HG02840 (cell line): ENCODE results near the gene JAZF1.

ENCODE experiments used
- ATAC-seq: cut with Tn5 transposase; IDR thresholded peaks from one replicate; pipeline ENCODE4 v1.9.1; 2021; ENCODE audit warnings: mild to moderate bottlenecking, moderate library complexity, moderate number of reproducible peaks; ENCODE audit not compliant: unreplicated experiment, low FRiP score

Gene JAZF1

GRCh38 chr7:28083164-28083997 lies 97.2 kb downstream of the JAZF1 start:
- ATAC-seq = no peak

- no peak for ATAC-seq
These were observed 98.5 kb downstream of the JAZF1 start for GRCh38 chr7:28082071-28082470.

GRCh38 chr7:28081016-28081415 lies 99.6 kb downstream of the JAZF1 start:
- ATAC-seq = no peak

GRCh38 chr7:28078036-28078901 lies 102.3 kb downstream of the JAZF1 start:
- no peak for ATAC-seq

- no peak for ATAC-seq
These were observed 103.0 kb downstream of the JAZF1 start for GRCh38 chr7:28077616-28078015.

- ATAC-seq = no peak
These were observed 104.0 kb downstream of the JAZF1 start for GRCh38 chr7:28076423-28077200.

- ATAC-seq = no peak
These were observed 104.8 kb downstream of the JAZF1 start for GRCh38 chr7:28075674-28076358.

GRCh38 chr7:28072876-28073514 lies 107.6 kb downstream of the JAZF1 start:
- ATAC-seq = no peak

- ATAC-seq = no peak
These were observed 109.0 kb downstream of the JAZF1 start for GRCh38 chr7:28071570-28071969.

- no peak for ATAC-seq
These were observed 110.1 kb downstream of the JAZF1 start for GRCh38 chr7:28070297-28071055.

GRCh38 chr7:28069807-28070206 lies 110.8 kb downstream of the JAZF1 start:
- no peak for ATAC-seq

- no peak for ATAC-seq
These were observed 111.2 kb downstream of the JAZF1 start for GRCh38 chr7:28069388-28069787.

GRCh38 chr7:28068811-28069216 lies 111.8 kb downstream of the JAZF1 start:
- no peak for ATAC-seq

GRCh38 chr7:28067171-28067570 lies 113.4 kb downstream of the JAZF1 start:
- no peak for ATAC-seq

- ATAC-seq = no peak
These were observed 114.8 kb downstream of the JAZF1 start for GRCh38 chr7:28065721-28066285.

- no peak for ATAC-seq
These were observed 115.3 kb downstream of the JAZF1 start for GRCh38 chr7:28065308-28065707.

GRCh38 chr7:28064437-28064836 lies 116.2 kb downstream of the JAZF1 start:
- ATAC-seq = no peak

- ATAC-seq = no peak
These were observed 118.2 kb downstream of the JAZF1 start for GRCh38 chr7:28062197-28062991.
